ENCODE data around the gene TRAPPC10.

DNA sequence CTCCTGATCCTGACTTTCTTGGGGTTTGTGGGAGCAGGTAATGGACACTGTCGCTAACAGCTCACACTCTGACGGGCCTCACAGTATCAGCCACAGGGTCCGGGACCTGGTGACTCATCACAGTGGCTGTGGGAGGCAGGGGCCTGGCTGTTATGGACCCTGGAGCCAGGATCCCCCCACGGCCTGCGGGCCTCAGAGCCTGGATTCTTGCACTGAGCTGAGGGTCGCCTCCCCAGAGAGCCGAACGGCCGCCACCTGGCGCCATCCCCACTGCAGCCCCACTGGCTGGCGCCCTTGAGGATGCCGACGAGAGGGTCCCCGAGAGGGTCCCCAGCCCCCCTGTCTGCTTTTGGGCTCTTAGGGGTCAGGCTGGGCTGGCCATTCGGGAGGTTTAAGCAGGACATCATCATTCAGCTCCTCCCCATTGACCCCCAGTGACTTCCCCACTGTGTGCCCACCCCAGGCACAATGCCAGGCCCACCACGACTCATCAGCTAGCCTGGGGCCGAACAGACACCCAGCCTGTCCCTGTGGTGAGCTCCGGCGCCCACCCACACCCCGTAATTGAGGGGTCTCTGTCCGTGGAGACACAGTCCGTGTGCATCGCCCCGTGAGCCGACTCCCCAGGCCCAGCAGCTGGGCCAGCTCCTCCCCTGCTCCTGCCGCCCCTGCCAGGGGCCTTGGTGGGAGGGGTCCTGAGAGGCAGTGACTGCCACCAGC, 30.8 kb upstream of the TRAPPC10 start:
- TF ChIP-seq GATA2 (IDR thresholded peaks at IDR 0.05; ENCODE audit: low read depth, low read length) (no peak), GATA3 (IDR thresholded peaks at IDR 0.05; ENCODE audit: low read depth, low read length) (no peak)
